Activated naive CD8-positive, alpha-beta T cell treated with anti-CD3 and anti-CD28 coated beads, Interleukin-2, amount 10 ng/mL, durations not matched to agents 7 days and 5 days (primary cell): ENCODE measurements around the gene ATG2B. TPM values are rescaled to one million over a fixed set of nuclear protein-coding genes. Genes with fewer than 3 reads are reported as not detected.

Experiments used
- ATAC-seq: fragments of 150-1000 bp; cut with Tn5 transposase; one replicate; pipeline ENCODE4 v1.10.0; 2021; ENCODE audit warnings: low read depth, moderate library complexity
- POLR2A ChIA-PET: fragments of 350-600 bp; sonication (Branson Sonifier 250); formaldehyde crosslinking; loops from one replicate; lab custom pipeline; 2021; ENCODE audit warnings: antibody characterized with exemption; lab: Charles Lee
- DNase-seq: peaks from one replicate; pipeline ENCODE4 v3.0.0; 2021
- H3K27ac Mint-ChIP-seq: one replicate; pipeline ENCODE4 v1.8.0; 2022; ENCODE audit warnings: mild to moderate bottlenecking, mixed read lengths
- H3K27me3 Mint-ChIP-seq: one replicate; pipeline ENCODE4 v1.8.0; 2022; ENCODE audit warnings: mild to moderate bottlenecking, moderate library complexity, mixed read lengths
- H3K36me3 Mint-ChIP-seq: one replicate; pipeline ENCODE4 v1.8.0; 2021; ENCODE audit warnings: mild to moderate bottlenecking, mixed read lengths
- H3K4me1 Mint-ChIP-seq: one replicate; pipeline ENCODE4 v1.8.0; 2021; ENCODE audit warnings: mixed read lengths
- H3K4me3 Mint-ChIP-seq: one replicate; pipeline ENCODE4 v1.8.0; 2022; ENCODE audit warnings: mild to moderate bottlenecking, moderate library complexity, mixed read lengths
- H3K9me3 Mint-ChIP-seq: one replicate; pipeline ENCODE4 v1.8.0; 2021; ENCODE audit warnings: mixed read lengths
- total RNA-seq, 2 experiments: library from RNA; stranded (reverse); gene quantifications; one replicate each; pipeline ENCODE4 v1.2.3, GENCODE V29; 2021

Gene ATG2B
- total RNA-seq, 2 experiments from 2014 or later = 15.9 to 19.7 TPM

- Mint-ChIP-seq H3K27me3 (peaks cover 18% of the 10 kb centered on the region), H3K9me3 (no peaks in the 10 kb centered on the region), H3K36me3 (no peaks in the 10 kb centered on the region), H3K4me1 (peaks cover 2% of the 10 kb centered on the region), H3K27ac (no peak overlapping the region), H3K4me3 (no peak overlapping the region)
- POLR2A ChIA-PET = no interaction called here
- no peak for DNase-seq
- ATAC-seq = no peak
Measured at GRCh38 chr14:96394047-96394815, 31.1 kb upstream of the ATG2B start.

- Mint-ChIP-seq H3K4me1 (peaks cover 2% of the 10 kb centered on the region), H3K36me3 (no peaks in the 10 kb centered on the region), H3K4me3 (peak overlapping the region; percentile 76), H3K27me3 (peaks cover 16% of the 10 kb centered on the region), H3K9me3 (no peaks in the 10 kb centered on the region), H3K27ac (no peak overlapping the region)
- DNase-seq (no peak), ATAC-seq (no peak)
- POLR2A ChIA-PET = no interaction called here
Measured at GRCh38 chr14:96393071-96393691, 30.0 kb upstream of the ATG2B start.

- Mint-ChIP-seq H3K9me3 (no peaks in the 10 kb centered on the region), H3K4me1 (peaks cover 2% of the 10 kb centered on the region), H3K36me3 (peaks cover 3% of the 10 kb centered on the region), H3K27me3 (peaks cover 16% of the 10 kb centered on the region), H3K4me3 (peak overlapping the region; percentile 90), H3K27ac (peak overlapping the region; percentile 86)
- POLR2A ChIA-PET = interaction anchor here (0.6 to 0.7 kb wide), 4 partner anchors 10 to 52 kb away, joined by 3 to 4 read pairs (median 3); partner anchors contain the start of genes ATG2B and GSKIP
- DNase-seq (peak; percentile 100), ATAC-seq (peak; percentile 94)
Measured at GRCh38 chr14:96391293-96392118, 28.4 kb upstream of the ATG2B start.

- Mint-ChIP-seq H3K36me3 (peaks cover 3% of the 10 kb centered on the region), H3K9me3 (no peaks in the 10 kb centered on the region), H3K4me1 (peaks cover 2% of the 10 kb centered on the region), H3K27ac (peak overlapping the region; percentile 86), H3K4me3 (peak overlapping the region; percentile 90), H3K27me3 (peaks cover 16% of the 10 kb centered on the region)
- POLR2A ChIA-PET = interaction anchor here (0.6 to 0.9 kb wide), 5 partner anchors 9 to 53 kb away, joined by 3 to 4 read pairs (median 3); partner anchors contain the start of genes ATG2B and GSKIP
- ATAC-seq (no peak), DNase-seq (no peak)
Measured at GRCh38 chr14:96390965-96391292, 27.8 kb upstream of the ATG2B start.

GRCh38 chr14:96385385-96385784 is 22.2 kb upstream of the ATG2B start:
- peaks cover 8% of the 10 kb centered on the region for H3K27me3 Mint-ChIP-seq
- no peak overlapping the region for H3K27ac Mint-ChIP-seq
- DNase-seq = no peak
- no peak overlapping the region for H3K4me3 Mint-ChIP-seq
- POLR2A ChIA-PET = no interaction called here
- H3K4me1 Mint-ChIP-seq = peaks cover 7% of the 10 kb centered on the region
- no peaks in the 10 kb centered on the region for H3K9me3 Mint-ChIP-seq
- no peak for ATAC-seq
- H3K36me3 Mint-ChIP-seq = peaks cover 8% of the 10 kb centered on the region

GRCh38 chr14:96384740-96385139 is 21.6 kb upstream of the ATG2B start:
- peaks cover 8% of the 10 kb centered on the region for H3K36me3 Mint-ChIP-seq
- no peak for ATAC-seq
- peaks cover 8% of the 10 kb centered on the region for H3K4me1 Mint-ChIP-seq
- H3K27me3 Mint-ChIP-seq = peaks cover 3% of the 10 kb centered on the region
- H3K27ac Mint-ChIP-seq = no peak overlapping the region
- no peak for DNase-seq
- no peak overlapping the region for H3K4me3 Mint-ChIP-seq
- POLR2A ChIA-PET = no interaction called here
- H3K9me3 Mint-ChIP-seq = no peaks in the 10 kb centered on the region

- Mint-ChIP-seq H3K27me3 (no peaks in the 10 kb centered on the region), H3K36me3 (peaks cover 8% of the 10 kb centered on the region), H3K4me1 (peaks cover 8% of the 10 kb centered on the region), H3K4me3 (no peak overlapping the region), H3K9me3 (no peaks in the 10 kb centered on the region), H3K27ac (no peak overlapping the region)
- ATAC-seq (no peak), DNase-seq (no peak)
- POLR2A ChIA-PET = no interaction called here
Measured at GRCh38 chr14:96384053-96384452, 20.9 kb upstream of the ATG2B start.

- peaks cover 8% of the 10 kb centered on the region for H3K36me3 Mint-ChIP-seq
- POLR2A ChIA-PET = no interaction called here
- peaks cover 8% of the 10 kb centered on the region for H3K4me1 Mint-ChIP-seq
- ATAC-seq (no peak), DNase-seq (no peak)
- no peak overlapping the region for H3K27ac Mint-ChIP-seq
- no peak overlapping the region for H3K4me3 Mint-ChIP-seq
- no peaks in the 10 kb centered on the region for H3K27me3 Mint-ChIP-seq
- no peaks in the 10 kb centered on the region for H3K9me3 Mint-ChIP-seq
Measured at GRCh38 chr14:96383445-96383844, 20.3 kb upstream of the ATG2B start.

- Mint-ChIP-seq H3K36me3 (peaks cover 5% of the 10 kb centered on the region), H3K9me3 (no peaks in the 10 kb centered on the region), H3K4me3 (no peak overlapping the region), H3K27me3 (no peaks in the 10 kb centered on the region), H3K4me1 (peaks cover 8% of the 10 kb centered on the region), H3K27ac (peak overlapping the region; percentile 4)
- peak; percentile 22 for ATAC-seq
- DNase-seq = no peak
- POLR2A ChIA-PET = no interaction called here
Measured at GRCh38 chr14:96380735-96381134, 17.6 kb upstream of the ATG2B start.

- peaks cover 8% of the 10 kb centered on the region for H3K4me1 Mint-ChIP-seq
- H3K9me3 Mint-ChIP-seq = no peaks in the 10 kb centered on the region
- DNase-seq (no peak), ATAC-seq (no peak)
- H3K36me3 Mint-ChIP-seq = peaks cover 4% of the 10 kb centered on the region
- no peak overlapping the region for H3K4me3 Mint-ChIP-seq
- no peaks in the 10 kb centered on the region for H3K27me3 Mint-ChIP-seq
- POLR2A ChIA-PET = no interaction called here
- H3K27ac Mint-ChIP-seq = no peak overlapping the region
Measured at GRCh38 chr14:96376093-96376492, 13.0 kb upstream of the ATG2B start.

GRCh38 chr14:96373538-96373937 is 10.4 kb upstream of the ATG2B start:
- POLR2A ChIA-PET = no interaction called here

GRCh38 chr14:96370528-96370927 is 7.4 kb upstream of the ATG2B start:
- DNase-seq = no peak
- no peak overlapping the region for H3K4me3 Mint-ChIP-seq
- H3K27me3 Mint-ChIP-seq = no peaks in the 10 kb centered on the region
- peaks cover 11% of the 10 kb centered on the region for H3K4me1 Mint-ChIP-seq
- POLR2A ChIA-PET = no interaction called here
- peaks cover 6% of the 10 kb centered on the region for H3K9me3 Mint-ChIP-seq
- peaks cover 14% of the 10 kb centered on the region for H3K36me3 Mint-ChIP-seq
- H3K27ac Mint-ChIP-seq = no peak overlapping the region
- no peak for ATAC-seq

More at GRCh38 chr14:96373538-96373937, 10.4 kb upstream of the ATG2B start:
- no peak for DNase-seq
- Mint-ChIP-seq H3K27ac (no peak overlapping the region), H3K27me3 (no peaks in the 10 kb centered on the region), H3K36me3 (peaks cover 12% of the 10 kb centered on the region), H3K9me3 (peaks cover 6% of the 10 kb centered on the region), H3K4me1 (peaks cover 6% of the 10 kb centered on the region), H3K4me3 (no peak overlapping the region)
- no peak for ATAC-seq

- Mint-ChIP-seq H3K9me3 (peaks cover 6% of the 10 kb centered on the region), H3K27me3 (no peaks in the 10 kb centered on the region), H3K27ac (no peak overlapping the region), H3K4me3 (no peak overlapping the region), H3K36me3 (peaks cover 10% of the 10 kb centered on the region), H3K4me1 (peaks cover 25% of the 10 kb centered on the region)
- ATAC-seq (no peak), DNase-seq (no peak)
- POLR2A ChIA-PET = no interaction called here
Measured at GRCh38 chr14:96368534-96368933, 5.4 kb upstream of the ATG2B start.
